SK-N-SH treated with all-trans-retinoic acid at 6 μM for 48 hours (cell line): ENCODE data around the gene PRM1.

Source experiments
- ATAC-seq: fragments of 200-7000 bp; cut with Tn5 transposase; 3 replicates; pipeline ENCODE4 v1.9.1; 2020; ENCODE audit warnings: mild to moderate bottlenecking, moderate library complexity
- ARNTL ChIP-seq: fragments of 450-650 bp; formaldehyde crosslinking; IDR thresholded peaks from 2 replicates; pipeline ENCODE4 v1.5.0; 2020; ENCODE audit warnings: low read depth, mild to moderate bottlenecking, moderate library complexity, borderline replicate concordance
- CSDC2 ChIP-seq: fragments of 250-450 bp; sonication (Bioruptor Pico); IDR thresholded peaks from 2 replicates; pipeline ENCODE4 v1.5.0; 2020; ENCODE audit warnings: mild to moderate bottlenecking, moderate library complexity
- ESRRG ChIP-seq: fragments of 250-450 bp; sonication (Bioruptor Pico); IDR thresholded peaks from 2 replicates; pipeline ENCODE4 v1.6.1; 2021; ENCODE audit warnings: mild to moderate bottlenecking
- GLIS3 ChIP-seq: fragments of 250-450 bp; sonication (Bioruptor Pico); IDR thresholded peaks from 2 replicates; pipeline ENCODE4 v1.5.0; 2020; ENCODE audit warnings: mild to moderate bottlenecking, moderate library complexity
- ISL1 ChIP-seq: fragments of 250-450 bp; sonication (Bioruptor Pico); IDR thresholded peaks from 2 replicates; pipeline ENCODE4 v2.1.2; 2022; ENCODE audit warnings: mild to moderate bottlenecking, moderate library complexity
- OSR1 ChIP-seq: fragments of 250-450 bp; sonication (Bioruptor Pico); IDR thresholded peaks from 2 replicates; pipeline ENCODE4 v1.8.0; 2022; ENCODE audit warnings: moderate library complexity, mild to moderate bottlenecking, inconsistent platforms
- PATZ1 ChIP-seq: fragments of 250-450 bp; sonication (Bioruptor Pico); IDR thresholded peaks from 2 replicates; pipeline ENCODE4 v1.8.0; 2020; ENCODE audit warnings: mild to moderate bottlenecking, moderate library complexity, borderline replicate concordance
- POU6F1 ChIP-seq: fragments of 250-450 bp; sonication (Bioruptor Pico); IDR thresholded peaks from 2 replicates; pipeline ENCODE4 v1.8.0; 2021; ENCODE audit warnings: low read depth, mild to moderate bottlenecking, moderate library complexity, borderline replicate concordance
- RARB ChIP-seq: fragments of 250-450 bp; sonication (Bioruptor Pico); IDR thresholded peaks from 2 replicates; pipeline ENCODE4 v1.8.0; 2021; ENCODE audit warnings: mild to moderate bottlenecking, moderate library complexity
- TOX ChIP-seq: fragments of 250-450 bp; sonication (Bioruptor Pico); IDR thresholded peaks from 2 replicates; pipeline ENCODE4 v1.8.0; 2021; ENCODE audit warnings: mild to moderate bottlenecking, moderate library complexity, borderline replicate concordance
- TSHZ2 ChIP-seq: fragments of 250-450 bp; sonication (Bioruptor Pico); IDR thresholded peaks from 2 replicates; pipeline ENCODE4 v1.5.0; 2020; ENCODE audit warnings: mild to moderate bottlenecking, moderate library complexity
- ZC3H10 ChIP-seq: fragments of 250-450 bp; sonication (Bioruptor Pico); IDR thresholded peaks from 2 replicates; pipeline ENCODE4 v1.5.1; 2021; ENCODE audit warnings: mild to moderate bottlenecking, moderate library complexity
- ZFP3 ChIP-seq: fragments of 250-450 bp; sonication (Bioruptor Pico); IDR thresholded peaks from 2 replicates; pipeline ENCODE4 v1.5.0; 2020; ENCODE audit warnings: mild to moderate bottlenecking, moderate library complexity
- ZFP30 ChIP-seq: fragments of 450-650 bp; formaldehyde crosslinking; IDR thresholded peaks from 2 replicates; pipeline ENCODE4 v1.5.0; 2022; ENCODE audit warnings: mild to moderate bottlenecking, moderate library complexity
- ZNF565 ChIP-seq: fragments of 450-650 bp; formaldehyde crosslinking; conservative IDR thresholded peaks from 2 replicates; pipeline ENCODE4 v1.5.0; 2020; ENCODE audit warnings: low read depth, mild to moderate bottlenecking, moderate library complexity
- ZNF70 ChIP-seq: fragments of 450-650 bp; formaldehyde crosslinking; IDR thresholded peaks from 2 replicates; pipeline ENCODE4 v1.5.0; 2020; ENCODE audit warnings: mild to moderate bottlenecking, moderate library complexity
- ZNF8 ChIP-seq: fragments of 450-650 bp; formaldehyde crosslinking; IDR thresholded peaks from 2 replicates; pipeline ENCODE4 v1.5.0; 2020; ENCODE audit warnings: mild to moderate bottlenecking, moderate library complexity
- TF ChIP-seq, protein P1 (sequence below): fragments of 250-450 bp; sonication (Bioruptor Pico); IDR thresholded peaks from 2 replicates; pipeline ENCODE4 v1.5.1; 2020; ENCODE audit warnings: low read depth, mild to moderate bottlenecking, moderate library complexity
- TF ChIP-seq, protein P2 (sequence below): fragments of 250-450 bp; sonication (Bioruptor Pico); IDR thresholded peaks from 2 replicates; pipeline ENCODE4 v1.5.1; 2021; ENCODE audit warnings: mild to moderate bottlenecking, moderate library complexity

PRM1 gene

GRCh38 chr16:11248133-11248532 lies 33.0 kb downstream of the PRM1 start (continued):
- TF ChIP-seq TSHZ2 (CRISPR knock-in tag) (no peak), ESRRG (CRISPR knock-in tag) (no peak), ZNF70 (CRISPR knock-in tag) (no peak), ZNF8 (CRISPR knock-in tag) (no peak), ZFP3 (CRISPR knock-in tag) (no peak), ZNF565 (CRISPR knock-in tag) (no peak), POU6F1 (no peak), ISL1 (CRISPR knock-in tag) (no peak), CSDC2 (CRISPR knock-in tag) (no peak), TOX (CRISPR knock-in tag) (no peak), ZC3H10 (no peak)

DNA sequence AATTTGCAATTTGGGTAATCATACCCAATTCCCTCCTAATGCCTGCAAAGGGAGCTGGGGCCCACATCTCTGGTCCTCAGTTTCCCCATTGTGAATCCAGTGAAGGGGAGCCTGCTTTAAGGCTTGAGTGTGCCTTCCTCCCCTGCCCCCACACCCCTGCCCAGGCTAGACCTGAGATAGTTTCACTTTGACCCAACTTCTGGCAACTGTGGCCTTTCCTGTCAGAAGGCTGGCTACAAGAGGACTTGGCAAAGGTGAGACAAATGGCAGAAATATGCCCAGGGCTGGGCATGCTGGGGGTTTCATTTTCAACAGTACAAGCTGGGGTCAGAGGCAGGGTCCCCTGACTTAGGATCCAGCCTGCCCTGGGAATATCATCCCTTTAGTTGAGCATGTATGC lies 35.1 kb downstream of the PRM1 start:
- no peak for ATAC-seq
- TF ChIP-seq ISL1 (CRISPR knock-in tag): no peak
- TF ChIP-seq, protein P1, sequence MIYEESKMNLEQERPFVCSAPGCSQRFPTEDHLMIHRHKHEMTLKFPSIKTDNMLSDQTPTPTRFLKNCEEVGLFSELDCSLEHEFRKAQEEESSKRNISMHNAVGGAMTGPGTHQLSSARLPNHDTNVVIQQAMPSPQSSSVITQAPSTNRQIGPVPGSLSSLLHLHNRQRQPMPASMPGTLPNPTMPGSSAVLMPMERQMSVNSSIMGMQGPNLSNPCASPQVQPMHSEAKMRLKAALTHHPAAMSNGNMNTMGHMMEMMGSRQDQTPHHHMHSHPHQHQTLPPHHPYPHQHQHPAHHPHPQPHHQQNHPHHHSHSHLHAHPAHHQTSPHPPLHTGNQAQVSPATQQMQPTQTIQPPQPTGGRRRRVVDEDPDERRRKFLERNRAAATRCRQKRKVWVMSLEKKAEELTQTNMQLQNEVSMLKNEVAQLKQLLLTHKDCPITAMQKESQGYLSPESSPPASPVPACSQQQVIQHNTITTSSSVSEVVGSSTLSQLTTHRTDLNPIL (CRISPR knock-in tag): no peak
- no peak for TF ChIP-seq ZFP30 (CRISPR knock-in tag)
- TF ChIP-seq ZFP3 (CRISPR knock-in tag): no peak
- TF ChIP-seq RARB: no peak
- TF ChIP-seq ZNF8 (CRISPR knock-in tag): no peak
- TF ChIP-seq PATZ1: no peak
- no peak for TF ChIP-seq ZNF565 (CRISPR knock-in tag)
- TF ChIP-seq CSDC2 (CRISPR knock-in tag): no peak
- no peak for TF ChIP-seq ZC3H10
- TF ChIP-seq GLIS3 (CRISPR knock-in tag): no peak
- TF ChIP-seq ARNTL: no peak
- no peak for TF ChIP-seq OSR1 (CRISPR knock-in tag)
- no peak for TF ChIP-seq TSHZ2 (CRISPR knock-in tag)
- TF ChIP-seq, protein P2, sequence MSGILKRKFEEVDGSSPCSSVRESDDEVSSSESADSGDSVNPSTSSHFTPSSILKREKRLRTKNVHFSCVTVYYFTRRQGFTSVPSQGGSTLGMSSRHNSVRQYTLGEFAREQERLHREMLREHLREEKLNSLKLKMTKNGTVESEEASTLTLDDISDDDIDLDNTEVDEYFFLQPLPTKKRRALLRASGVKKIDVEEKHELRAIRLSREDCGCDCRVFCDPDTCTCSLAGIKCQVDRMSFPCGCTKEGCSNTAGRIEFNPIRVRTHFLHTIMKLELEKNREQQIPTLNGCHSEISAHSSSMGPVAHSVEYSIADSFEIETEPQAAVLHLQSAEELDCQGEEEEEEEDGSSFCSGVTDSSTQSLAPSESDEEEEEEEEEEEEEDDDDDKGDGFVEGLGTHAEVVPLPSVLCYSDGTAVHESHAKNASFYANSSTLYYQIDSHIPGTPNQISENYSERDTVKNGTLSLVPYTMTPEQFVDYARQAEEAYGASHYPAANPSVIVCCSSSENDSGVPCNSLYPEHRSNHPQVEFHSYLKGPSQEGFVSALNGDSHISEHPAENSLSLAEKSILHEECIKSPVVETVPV (CRISPR knock-in tag): no peak
- no peak for TF ChIP-seq POU6F1
- no peak for TF ChIP-seq ZNF70 (CRISPR knock-in tag)
- TF ChIP-seq, all 23 proteins: peak for 0
